Activated gamma-delta T cell treated with Interleukin-2 at 50 U/mL for 16 hours (primary cell): ENCODE results near the gene SUGP2.

ENCODE experiments used
- DNase-seq: peaks from one replicate; pipeline ENCODE4 v3.0.0-alpha.2; 2020

Gene SUGP2

GRCh38 chr19:18948075-18948975 lies 85.0 kb downstream of the SUGP2 start:
- no peak for DNase-seq

DNA sequence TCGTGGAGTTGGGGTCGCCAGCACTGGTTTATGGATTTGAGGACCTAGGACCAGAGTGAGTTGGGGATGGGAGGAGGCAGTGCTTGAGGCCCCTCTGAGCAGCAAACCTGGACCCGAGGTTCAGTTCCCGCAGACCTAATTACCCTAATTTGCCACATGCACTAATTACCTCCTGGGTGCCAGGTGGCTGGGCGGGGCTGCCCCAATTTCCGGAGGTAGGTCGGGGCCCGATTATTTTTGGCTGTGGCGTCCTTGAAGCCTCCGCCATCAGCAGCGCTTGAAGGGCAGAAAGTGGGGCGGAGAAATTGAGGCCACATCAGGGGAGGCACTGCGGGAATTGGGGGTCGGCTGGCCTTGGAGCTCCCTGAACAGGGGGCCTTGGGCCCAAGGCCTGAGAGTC lies 86.4 kb downstream of the SUGP2 start:
- no peak for DNase-seq

DNA sequence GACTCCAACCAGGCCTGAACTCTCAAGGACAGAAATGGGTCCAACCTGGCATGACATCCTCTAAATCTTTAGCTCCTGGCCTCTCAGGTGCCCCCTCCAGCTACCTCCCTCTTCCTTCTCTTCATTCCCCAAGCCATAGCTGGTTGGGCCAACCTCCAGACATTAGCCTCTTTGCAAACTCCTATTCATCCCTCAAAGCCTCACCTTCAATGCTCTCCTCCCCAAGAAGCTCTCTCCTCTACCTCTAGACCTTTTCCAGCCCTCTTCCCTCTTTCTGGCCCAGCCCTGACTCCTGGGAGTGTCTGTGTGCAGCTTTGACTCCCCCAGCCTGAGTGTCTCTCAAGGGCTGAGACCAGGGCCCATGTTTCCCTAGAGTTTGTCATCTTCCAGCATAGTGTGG lies 87.0 kb downstream of the SUGP2 start:
- DNase-seq = no peak

DNA sequence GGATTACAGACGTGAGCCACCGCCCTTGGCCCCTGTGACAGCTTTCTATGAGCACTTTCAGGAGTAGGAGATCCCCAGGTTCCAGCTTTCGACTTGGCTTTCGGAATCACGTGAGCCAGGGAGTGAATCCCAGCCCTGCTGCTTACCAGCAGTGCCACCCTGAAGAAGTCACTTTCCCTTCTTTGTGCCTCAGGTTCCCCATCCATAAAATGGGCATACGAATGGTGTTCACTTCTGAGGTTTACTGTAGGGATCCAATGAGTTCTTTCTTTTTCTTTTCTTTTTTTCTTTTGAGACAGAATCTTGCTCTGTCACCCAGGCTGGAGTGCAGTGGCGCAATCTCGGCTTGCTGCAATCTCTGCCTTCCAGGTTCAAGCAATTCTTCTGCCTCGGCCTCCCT lies 88.0 kb downstream of the SUGP2 start:
- no peak for DNase-seq

DNA sequence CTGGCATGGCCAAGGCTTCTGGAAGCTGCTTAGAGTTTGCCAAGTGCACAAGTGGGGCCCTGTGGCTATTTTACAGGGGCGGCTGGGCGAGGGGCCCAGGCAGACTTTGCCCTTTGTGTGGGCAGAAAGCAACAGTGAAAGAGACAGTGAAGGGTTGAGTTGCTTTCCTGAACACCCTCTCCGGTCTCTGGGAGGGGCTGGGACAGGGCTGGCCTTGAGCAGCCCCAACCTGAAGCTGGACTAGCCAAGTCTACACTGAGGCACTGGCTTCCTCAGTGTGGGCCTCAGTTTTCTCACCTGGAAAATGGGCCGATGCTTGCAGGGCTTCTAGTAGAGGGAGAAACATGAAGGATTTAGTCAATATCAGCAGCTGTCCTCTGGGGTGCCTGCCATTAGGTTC lies 89.9 kb downstream of the SUGP2 start:
- no peak for DNase-seq

GRCh38 chr19:18942692-18943091 lies 90.6 kb downstream of the SUGP2 start:
- no peak for DNase-seq

DNA sequence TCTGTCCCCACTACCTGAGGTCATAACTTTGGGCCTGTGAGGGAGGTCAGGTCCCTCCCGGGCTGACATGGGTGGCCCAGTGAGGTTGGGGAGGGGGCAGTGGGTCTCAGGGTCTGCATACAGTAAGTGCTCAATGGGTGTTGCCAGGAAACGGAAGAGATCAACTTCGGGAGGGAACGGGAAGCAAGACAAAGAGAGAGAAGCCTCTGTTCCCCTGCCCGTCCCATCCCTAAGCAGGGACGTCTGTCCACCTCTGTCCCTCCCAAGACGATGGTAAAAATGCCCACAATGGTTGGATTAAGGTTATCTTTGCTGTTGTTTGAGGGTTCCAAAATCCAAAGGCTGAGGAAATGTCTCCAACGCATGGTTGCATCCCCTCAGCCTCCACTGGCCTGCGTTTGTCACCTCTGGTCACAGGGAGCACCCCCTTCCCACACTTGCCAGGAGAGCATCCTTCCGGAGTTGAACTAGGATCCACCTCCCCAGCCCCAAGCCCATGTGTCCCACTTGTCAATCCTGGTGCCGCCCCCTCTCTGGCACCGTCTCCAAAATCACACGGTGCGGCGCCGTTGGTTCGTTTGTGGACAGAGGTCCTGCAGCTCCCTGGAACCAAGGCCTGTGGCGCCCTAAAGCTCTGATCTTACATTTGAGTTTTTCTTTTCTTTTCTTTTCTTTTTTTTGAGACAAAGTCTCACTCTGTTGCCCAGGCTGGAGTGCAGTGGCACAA lies 91.5 kb downstream of the SUGP2 start:
- DNase-seq = no peak
